HepG2 (cell line): ENCODE results near the gene FDXACB1. TPM values are rescaled to one million over a fixed set of nuclear protein-coding genes. Genes with fewer than 3 reads are reported as not detected.

ENCODE experiments used
- CHCHD3 ChIP-seq: sonication (generic); formaldehyde crosslinking; IDR thresholded peaks from 2 replicates; pipeline ENCODE4 v1.8.0; 2022; ENCODE audit warnings: mild to moderate bottlenecking, missing genetic modification reagents, moderate library complexity
- CHD4 ChIP-seq: fragments of 200-600 bp; sonication (generic); IDR thresholded peaks from 2 replicates; pipeline ENCODE4 v1.7.0; 2017; ENCODE audit warnings: mild to moderate bottlenecking, low read length, borderline replicate concordance
- FOSL1 ChIP-seq: sonication (generic); formaldehyde crosslinking; IDR thresholded peaks from 2 replicates; pipeline ENCODE4 v1.9.0; 2021; ENCODE audit warnings: missing genetic modification reagents, borderline replicate concordance
- GABPA ChIP-seq, 2 experiments: IDR thresholded peaks; 2 replicates each; pipeline ENCODE4 v1.6.1; 2011 to 2016; ENCODE audit warnings: low read depth in 2 of 2, low read length in 1 of 2, missing biosample characterization in 1 of 2, missing genetic modification characterization in 1 of 2
- HMG20B ChIP-seq: conservative IDR thresholded peaks from 2 replicates; pipeline ENCODE4 v1.6.1; 2016; ENCODE audit warnings: missing genetic modification reagents, missing compliant biosample characterization
- NCOA1 ChIP-seq: sonication (generic); formaldehyde crosslinking; IDR thresholded peaks from 2 replicates; pipeline ENCODE4 v1.9.0; 2021; ENCODE audit warnings: missing genetic modification reagents
- PHF21A ChIP-seq: sonication (generic); formaldehyde crosslinking; IDR thresholded peaks from 2 replicates; pipeline ENCODE4 v1.5.0; 2020; ENCODE audit warnings: mild to moderate bottlenecking, missing genetic modification reagents
- SNRNP70 ChIP-seq: fragments of 200-400 bp; formaldehyde crosslinking; IDR thresholded peaks from 2 replicates; pipeline ENCODE4 v1.6.1; 2017; ENCODE audit warnings: mild to moderate bottlenecking, low read depth, low read length, moderate library complexity
- TBX3 ChIP-seq: fragments of 450-650 bp; IDR thresholded peaks from 2 replicates; pipeline ENCODE4 v1.6.1; 2017; ENCODE audit warnings: antibody characterized with exemption, mild to moderate bottlenecking, inconsistent platforms, borderline replicate concordance
- ZBTB7B ChIP-seq: sonication (generic); formaldehyde crosslinking; IDR thresholded peaks from 2 replicates; pipeline ENCODE4 v1.4.0; 2020; ENCODE audit warnings: missing genetic modification reagents
- ZFP37 ChIP-seq: sonication (generic); formaldehyde crosslinking; IDR thresholded peaks from 2 replicates; pipeline ENCODE4 v1.4.0; 2020; ENCODE audit warnings: missing genetic modification reagents, borderline replicate concordance
- ZNF124 ChIP-seq: sonication (generic); formaldehyde crosslinking; IDR thresholded peaks from 2 replicates; pipeline ENCODE4 v1.4.0; 2020; ENCODE audit warnings: missing genetic modification reagents
- ZNF354B ChIP-seq: sonication (generic); formaldehyde crosslinking; IDR thresholded peaks from 2 replicates; pipeline ENCODE4 v1.8.0; 2022; ENCODE audit warnings: mild to moderate bottlenecking, missing genetic modification reagents
- ZNF614 ChIP-seq: IDR thresholded peaks from 2 replicates; pipeline ENCODE4 v1.6.1; 2018; ENCODE audit warnings: missing biosample characterization, missing genetic modification reagents, inconsistent platforms, borderline replicate concordance
- ZNF775 ChIP-seq: sonication (generic); formaldehyde crosslinking; IDR thresholded peaks from 2 replicates; pipeline ENCODE4 v1.4.0; 2020; ENCODE audit warnings: missing genetic modification reagents, mild to moderate bottlenecking, moderate library complexity, borderline replicate concordance
- ZSCAN25 ChIP-seq: sonication (generic); formaldehyde crosslinking; IDR thresholded peaks from 2 replicates; pipeline ENCODE4 v1.8.0; 2022; ENCODE audit warnings: mild to moderate bottlenecking, missing genetic modification reagents
- polyA plus RNA-seq, 8 experiments: library from polyadenylated mRNA; depleted of rRNA in 3 of 8; stranded (reverse) in 7 of 8; unstranded in 1 of 8; fragments of >200 nt; fragmentation: Illumina TruSeq in 4 of 8; extraction: Trizol in 4 of 8; gene quantifications; 2 replicates each; pipeline versions ENCODE4 v1.2.1 to v1.2.3, GENCODE V29; 2011 to 2016; ENCODE audit warnings: low read depth in 4 of 8, missing spikeins in 1 of 8, mixed read lengths in 1 of 8; ENCODE audit not compliant: insufficient read depth in 1 of 8
- total RNA-seq, 5 experiments: library from RNA; depleted of rRNA; stranded (reverse); fragments of >200 nt; fragmentation: Illumina TruSeq; extraction: Trizol; gene quantifications; 2 replicates each; pipeline ENCODE4 v1.2.3, GENCODE V29; 2016; ENCODE audit warnings: low read depth in 1 of 5
- TF ChIP-seq, protein P1 (sequence below): sonication (generic); formaldehyde crosslinking; IDR thresholded peaks from 2 replicates; pipeline ENCODE4 v1.4.0; 2020; ENCODE audit warnings: mild to moderate bottlenecking, missing genetic modification reagents
- TF ChIP-seq, protein P2 (sequence below): sonication (generic); formaldehyde crosslinking; IDR thresholded peaks from 2 replicates; pipeline ENCODE4 v1.8.0; 2022; ENCODE audit warnings: missing genetic modification reagents, low read depth, mild to moderate bottlenecking, borderline replicate concordance
- TF ChIP-seq, protein P3 (sequence below): sonication (generic); formaldehyde crosslinking; IDR thresholded peaks from 2 replicates; pipeline ENCODE4 v1.4.0; 2020; ENCODE audit warnings: mild to moderate bottlenecking, missing genetic modification reagents
- TF ChIP-seq, protein P4 (sequence below): sonication (generic); formaldehyde crosslinking; IDR thresholded peaks from 2 replicates; pipeline ENCODE4 v1.5.0; 2020; ENCODE audit warnings: missing genetic modification reagents, mild to moderate bottlenecking, borderline replicate concordance
- TF ChIP-seq, protein P5 (sequence below): sonication (generic); formaldehyde crosslinking; IDR thresholded peaks from 2 replicates; pipeline ENCODE4 v1.5.0; 2020; ENCODE audit warnings: missing genetic modification reagents
- TF ChIP-seq, protein P6 (sequence below): sonication (generic); formaldehyde crosslinking; conservative IDR thresholded peaks from 2 replicates; pipeline ENCODE4 v1.4.0; 2020; ENCODE audit warnings: mild to moderate bottlenecking, missing genetic modification reagents, moderate library complexity

The FDXACB1 gene
- total and polyA plus RNA-seq, 2 of the 13 experiments (the other 11 are each of a cell fraction or from before 2014, with no cell fraction given) = 1.1 to 3.4 TPM

DNA sequence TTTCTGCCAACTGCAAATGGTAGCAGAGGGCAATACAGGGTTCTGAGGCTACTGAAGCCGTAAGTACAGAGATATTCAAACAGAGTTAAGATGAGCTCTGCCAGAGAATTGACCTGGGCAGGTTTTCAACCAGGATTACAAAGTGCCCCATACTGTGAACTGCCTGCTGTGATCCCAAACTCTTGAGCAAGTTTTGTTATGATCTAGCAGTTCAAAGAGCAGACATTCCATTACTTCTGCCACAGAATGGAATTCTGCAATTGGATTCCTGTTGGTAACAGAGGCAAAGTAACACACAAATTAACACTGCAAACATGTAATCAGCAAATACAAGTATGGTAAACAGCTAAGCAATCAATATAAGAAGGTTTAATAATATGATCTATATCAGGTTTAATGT, 38.8 kb downstream of the FDXACB1 start (continued):
- no peak for TF ChIP-seq CHD4
- TF ChIP-seq TBX3 = peak; percentile 88
- TF ChIP-seq, protein P1, sequence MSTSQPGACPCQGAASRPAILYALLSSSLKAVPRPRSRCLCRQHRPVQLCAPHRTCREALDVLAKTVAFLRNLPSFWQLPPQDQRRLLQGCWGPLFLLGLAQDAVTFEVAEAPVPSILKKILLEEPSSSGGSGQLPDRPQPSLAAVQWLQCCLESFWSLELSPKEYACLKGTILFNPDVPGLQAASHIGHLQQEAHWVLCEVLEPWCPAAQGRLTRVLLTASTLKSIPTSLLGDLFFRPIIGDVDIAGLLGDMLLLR (CRISPR knock-in tag) = no peak
- TF ChIP-seq ZSCAN25 (CRISPR knock-in tag) = peak; percentile 59; the same call in 1 of the 2 replicates
- TF ChIP-seq SNRNP70 = no peak
- TF ChIP-seq PHF21A (CRISPR knock-in tag) = no peak; the same call in 1 of the 2 replicates
- no peak for TF ChIP-seq ZFP37 (CRISPR knock-in tag)
- no peak for TF ChIP-seq HMG20B (CRISPR knock-in tag)
- no peak for TF ChIP-seq ZNF124
- TF ChIP-seq, protein P2, sequence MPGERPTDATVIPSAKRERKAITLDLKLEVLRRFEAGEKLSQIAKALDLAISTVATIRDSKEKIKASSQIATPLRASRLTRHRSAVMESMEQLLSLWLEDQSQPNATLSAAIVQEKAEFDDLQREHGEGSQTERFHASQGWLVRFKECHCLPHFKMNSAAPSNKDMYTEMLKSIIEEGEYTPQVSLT (CRISPR knock-in tag) = no peak
- no peak for TF ChIP-seq CHCHD3
- TF ChIP-seq, protein P3, sequence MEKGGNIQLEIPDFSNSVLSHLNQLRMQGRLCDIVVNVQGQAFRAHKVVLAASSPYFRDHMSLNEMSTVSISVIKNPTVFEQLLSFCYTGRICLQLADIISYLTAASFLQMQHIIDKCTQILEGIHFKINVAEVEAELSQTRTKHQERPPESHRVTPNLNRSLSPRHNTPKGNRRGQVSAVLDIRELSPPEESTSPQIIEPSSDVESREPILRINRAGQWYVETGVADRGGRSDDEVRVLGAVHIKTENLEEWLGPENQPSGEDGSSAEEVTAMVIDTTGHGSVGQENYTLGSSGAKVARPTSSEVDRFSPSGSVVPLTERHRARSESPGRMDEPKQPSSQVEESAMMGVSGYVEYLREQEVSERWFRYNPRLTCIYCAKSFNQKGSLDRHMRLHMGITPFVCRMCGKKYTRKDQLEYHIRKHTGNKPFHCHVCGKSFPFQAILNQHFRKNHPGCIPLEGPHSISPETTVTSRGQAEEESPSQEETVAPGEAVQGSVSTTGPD (CRISPR knock-in tag) = peak; percentile 52; the same call in 1 of the 2 replicates
- TF ChIP-seq ZNF775 (CRISPR knock-in tag) = no peak
- TF ChIP-seq, protein P4, sequence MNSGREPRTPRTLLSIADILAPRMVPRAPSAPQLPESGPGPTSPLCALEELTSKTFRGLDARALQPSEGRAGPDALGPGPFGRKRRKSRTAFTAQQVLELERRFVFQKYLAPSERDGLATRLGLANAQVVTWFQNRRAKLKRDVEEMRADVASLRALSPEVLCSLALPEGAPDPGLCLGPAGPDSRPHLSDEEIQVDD (CRISPR knock-in tag) = no peak
- TF ChIP-seq ZNF354B = no peak
- TF ChIP-seq, protein P5, sequence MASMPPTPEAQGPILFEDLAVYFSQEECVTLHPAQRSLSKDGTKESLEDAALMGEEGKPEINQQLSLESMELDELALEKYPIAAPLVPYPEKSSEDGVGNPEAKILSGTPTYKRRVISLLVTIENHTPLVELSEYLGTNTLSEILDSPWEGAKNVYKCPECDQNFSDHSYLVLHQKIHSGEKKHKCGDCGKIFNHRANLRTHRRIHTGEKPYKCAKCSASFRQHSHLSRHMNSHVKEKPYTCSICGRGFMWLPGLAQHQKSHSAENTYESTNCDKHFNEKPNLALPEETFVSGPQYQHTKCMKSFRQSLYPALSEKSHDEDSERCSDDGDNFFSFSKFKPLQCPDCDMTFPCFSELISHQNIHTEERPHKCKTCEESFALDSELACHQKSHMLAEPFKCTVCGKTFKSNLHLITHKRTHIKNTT (CRISPR knock-in tag) = no peak
- no peak for TF ChIP-seq FOSL1
- TF ChIP-seq GABPA (IDR thresholded peaks at IDR 0.05; ENCODE audit: low read depth, low read length) = no peak
- no peak for TF ChIP-seq GABPA (CRISPR knock-in tag; IDR thresholded peaks at IDR 0.05; ENCODE audit: low read depth)
- TF ChIP-seq, protein P6, sequence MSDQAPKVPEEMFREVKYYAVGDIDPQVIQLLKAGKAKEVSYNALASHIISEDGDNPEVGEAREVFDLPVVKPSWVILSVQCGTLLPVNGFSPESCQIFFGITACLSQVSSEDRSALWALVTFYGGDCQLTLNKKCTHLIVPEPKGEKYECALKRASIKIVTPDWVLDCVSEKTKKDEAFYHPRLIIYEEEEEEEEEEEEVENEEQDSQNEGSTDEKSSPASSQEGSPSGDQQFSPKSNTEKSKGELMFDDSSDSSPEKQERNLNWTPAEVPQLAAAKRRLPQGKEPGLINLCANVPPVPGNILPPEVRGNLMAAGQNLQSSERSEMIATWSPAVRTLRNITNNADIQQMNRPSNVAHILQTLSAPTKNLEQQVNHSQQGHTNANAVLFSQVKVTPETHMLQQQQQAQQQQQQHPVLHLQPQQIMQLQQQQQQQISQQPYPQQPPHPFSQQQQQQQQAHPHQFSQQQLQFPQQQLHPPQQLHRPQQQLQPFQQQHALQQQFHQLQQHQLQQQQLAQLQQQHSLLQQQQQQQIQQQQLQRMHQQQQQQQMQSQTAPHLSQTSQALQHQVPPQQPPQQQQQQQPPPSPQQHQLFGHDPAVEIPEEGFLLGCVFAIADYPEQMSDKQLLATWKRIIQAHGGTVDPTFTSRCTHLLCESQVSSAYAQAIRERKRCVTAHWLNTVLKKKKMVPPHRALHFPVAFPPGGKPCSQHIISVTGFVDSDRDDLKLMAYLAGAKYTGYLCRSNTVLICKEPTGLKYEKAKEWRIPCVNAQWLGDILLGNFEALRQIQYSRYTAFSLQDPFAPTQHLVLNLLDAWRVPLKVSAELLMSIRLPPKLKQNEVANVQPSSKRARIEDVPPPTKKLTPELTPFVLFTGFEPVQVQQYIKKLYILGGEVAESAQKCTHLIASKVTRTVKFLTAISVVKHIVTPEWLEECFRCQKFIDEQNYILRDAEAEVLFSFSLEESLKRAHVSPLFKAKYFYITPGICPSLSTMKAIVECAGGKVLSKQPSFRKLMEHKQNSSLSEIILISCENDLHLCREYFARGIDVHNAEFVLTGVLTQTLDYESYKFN = peak; percentile 82
- TF ChIP-seq NCOA1 = no peak
- TF ChIP-seq ZBTB7B (CRISPR knock-in tag) = no peak
- TF ChIP-seq ZNF614 (CRISPR knock-in tag) = peak; percentile 28; the same call in 1 of the 2 replicates
